GM19397 (cell line): ENCODE results near the gene TSC2.
A peak's percentile ranks its signal among the peaks of the same experiment; 100 is the strongest.

Source experiments
- ATAC-seq: cut with Tn5 transposase; IDR thresholded peaks from one replicate; pipeline ENCODE4 v1.9.1; 2021; ENCODE audit warnings: mild to moderate bottlenecking, moderate library complexity; ENCODE audit not compliant: unreplicated experiment

Gene TSC2

DNA sequence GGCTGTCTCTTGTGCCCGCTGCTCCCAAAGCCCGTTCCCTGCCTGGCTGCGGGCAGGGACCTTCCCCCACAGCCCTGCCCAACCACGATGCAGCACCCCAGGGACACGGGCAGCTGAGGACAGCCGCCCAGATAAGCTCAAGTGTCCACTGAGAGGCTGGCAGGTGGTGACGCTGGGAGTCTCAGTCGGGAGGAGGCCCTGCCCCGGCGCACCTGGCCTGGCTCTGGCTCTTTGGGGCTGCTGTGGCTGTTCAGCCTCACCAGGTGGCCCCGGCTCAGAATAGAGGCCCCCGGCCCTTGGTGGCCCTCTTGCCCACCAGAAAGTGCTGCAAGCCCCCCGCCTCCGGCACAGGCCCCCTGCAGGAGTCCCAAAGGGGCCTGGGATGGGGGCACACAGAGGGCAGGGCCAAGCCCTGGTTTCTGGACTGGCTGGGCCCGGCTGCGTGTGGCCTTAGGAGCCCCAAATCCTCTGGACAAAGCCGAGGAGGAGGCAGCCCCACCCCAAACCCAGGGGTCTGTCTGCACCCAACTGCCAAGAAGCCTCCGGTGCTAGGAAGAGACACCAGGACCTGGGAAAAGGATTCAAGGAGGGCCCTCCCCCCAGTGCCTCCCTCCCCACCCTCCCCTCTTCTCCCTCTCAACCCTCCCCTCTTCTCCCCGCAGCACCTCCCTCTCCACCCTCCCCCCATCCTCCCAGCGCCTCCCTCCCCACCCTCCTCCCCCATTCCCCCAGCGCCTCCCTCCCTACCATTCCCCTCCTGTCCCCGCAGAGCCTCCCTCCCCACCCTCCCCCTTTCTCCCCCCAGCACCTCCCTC lies 5.4 kb upstream of the TSC2 start:
- ATAC-seq: no peak

GRCh38 chr16:2042986-2043666 lies 4.7 kb upstream of the TSC2 start:
- no peak for ATAC-seq

GRCh38 chr16:2043667-2044451 lies 3.9 kb upstream of the TSC2 start:
- no peak for ATAC-seq

GRCh38 chr16:2044541-2044940 lies 3.2 kb upstream of the TSC2 start:
- ATAC-seq: no peak

- no peak for ATAC-seq
Observed at GRCh38 chr16:2045965-2046892, 1.6 kb upstream of the TSC2 start.

DNA sequence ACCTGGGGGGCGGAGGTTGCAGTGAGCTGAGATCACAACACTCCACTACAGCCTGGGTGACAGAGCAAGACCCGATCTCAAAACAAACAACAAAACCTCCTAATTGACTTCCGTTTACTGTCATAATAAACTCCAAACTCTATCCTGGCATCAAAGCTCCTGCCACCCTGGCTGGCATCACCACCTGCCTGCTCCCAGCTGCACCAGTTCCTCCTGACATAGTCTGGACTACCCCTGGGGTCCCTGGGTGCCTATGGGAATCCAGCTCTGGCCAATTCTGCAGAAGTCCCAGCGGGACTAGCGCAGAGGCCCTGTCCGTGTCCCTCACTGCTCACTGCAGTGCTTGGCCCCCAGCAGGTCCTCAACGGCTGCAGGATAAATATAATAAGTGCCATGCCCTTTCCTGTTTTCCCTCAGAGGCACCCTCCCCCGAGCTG lies 874 bp upstream of the TSC2 start:
- ATAC-seq: no peak

DNA sequence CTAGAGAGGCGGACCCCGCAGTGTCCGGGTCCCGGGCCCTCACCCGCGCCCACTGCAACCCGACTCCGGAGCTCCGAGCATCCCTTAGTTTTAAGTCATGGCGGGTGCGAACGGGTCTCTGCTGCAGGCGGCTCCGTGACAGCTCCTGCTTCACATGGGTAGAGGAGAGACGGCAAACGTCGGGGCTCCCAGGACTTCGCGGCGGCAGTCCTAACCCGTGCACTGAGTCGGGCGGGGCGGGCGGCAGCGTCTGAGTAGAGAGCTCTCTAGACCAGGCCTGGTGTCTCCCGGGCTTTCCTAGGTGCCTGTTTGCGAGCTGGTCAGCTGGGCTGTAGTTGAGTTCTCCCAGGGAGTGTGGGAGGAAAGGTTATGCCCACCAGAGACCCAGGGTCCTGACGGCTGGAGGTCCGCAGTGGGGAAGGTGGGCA lies 345 bp downstream of the TSC2 start:
- ATAC-seq: peak; percentile 4

DNA sequence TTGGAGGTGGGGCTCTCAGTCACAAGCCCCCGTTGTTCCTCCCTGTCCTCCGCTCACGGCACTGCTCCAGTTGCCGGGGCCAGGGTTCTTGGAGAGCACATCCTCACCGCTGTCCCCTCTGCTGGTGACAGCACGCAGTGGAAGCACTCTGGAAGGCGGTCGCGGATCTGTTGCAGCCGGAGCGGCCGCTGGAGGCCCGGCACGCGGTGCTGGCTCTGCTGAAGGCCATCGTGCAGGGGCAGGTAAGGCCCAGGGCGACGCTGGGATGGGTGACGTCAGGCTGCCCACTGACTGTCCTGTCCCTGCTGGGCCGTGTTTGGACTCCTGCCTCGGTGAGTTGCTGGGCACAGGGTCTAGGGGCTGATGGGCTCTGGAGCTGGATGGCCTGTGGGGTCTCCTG lies 5.4 kb downstream of the TSC2 start:
- no peak for ATAC-seq

DNA sequence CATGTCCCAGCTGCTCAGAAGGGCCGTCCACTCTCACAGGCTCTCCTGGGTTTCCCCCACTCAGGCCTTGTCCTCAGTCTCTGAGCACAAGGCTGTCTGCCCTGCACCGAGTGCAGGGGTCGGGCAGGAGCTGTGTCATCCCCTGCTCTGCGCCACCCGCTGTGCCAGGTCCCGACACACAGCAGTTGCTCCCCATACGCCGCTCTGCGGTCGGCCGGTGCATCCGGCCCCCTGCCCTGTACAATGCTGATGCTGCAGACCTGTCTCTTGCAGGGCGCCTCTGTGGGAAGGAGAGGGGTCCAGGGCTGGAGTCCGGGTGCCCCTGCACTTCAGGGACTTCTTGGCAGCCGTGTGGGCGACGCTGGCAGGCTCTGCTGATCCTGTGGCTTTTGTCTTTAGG lies 6.1 kb downstream of the TSC2 start:
- ATAC-seq: no peak

DNA sequence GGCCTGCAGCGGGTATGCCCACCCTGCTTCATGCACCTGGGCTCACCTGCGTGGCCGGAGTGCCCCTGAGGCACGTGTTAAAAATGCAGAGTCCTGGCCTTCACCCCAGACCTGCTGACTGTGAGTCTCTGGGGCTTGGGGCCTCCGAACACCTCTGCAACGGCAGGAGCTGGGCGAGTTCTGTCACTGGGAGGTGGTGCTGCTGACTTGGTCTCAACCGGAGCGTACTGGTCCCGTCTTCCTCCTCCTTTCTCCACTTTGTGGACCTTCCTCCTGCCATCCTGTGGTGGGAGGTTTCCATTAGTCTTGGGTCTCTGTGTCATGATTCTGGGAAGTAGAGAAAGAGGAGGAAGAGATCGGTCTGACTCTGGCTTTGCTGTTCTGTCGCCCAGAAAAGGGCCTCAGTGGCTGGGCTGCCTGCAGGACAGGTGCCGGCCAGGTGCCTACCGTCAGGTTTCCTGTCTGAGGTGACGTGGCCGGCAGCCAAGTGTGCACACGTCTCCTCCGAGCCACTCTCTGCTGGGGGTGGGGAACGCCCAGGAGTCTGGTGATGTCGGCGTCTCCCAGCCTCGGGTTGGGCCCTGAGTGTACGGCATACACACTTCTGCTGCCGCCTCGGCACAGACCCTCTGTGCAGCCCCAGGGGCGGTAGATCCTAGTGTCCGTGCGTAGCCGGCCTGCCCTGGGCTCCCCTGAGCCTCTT lies 6.9 kb downstream of the TSC2 start:
- ATAC-seq: no peak

DNA sequence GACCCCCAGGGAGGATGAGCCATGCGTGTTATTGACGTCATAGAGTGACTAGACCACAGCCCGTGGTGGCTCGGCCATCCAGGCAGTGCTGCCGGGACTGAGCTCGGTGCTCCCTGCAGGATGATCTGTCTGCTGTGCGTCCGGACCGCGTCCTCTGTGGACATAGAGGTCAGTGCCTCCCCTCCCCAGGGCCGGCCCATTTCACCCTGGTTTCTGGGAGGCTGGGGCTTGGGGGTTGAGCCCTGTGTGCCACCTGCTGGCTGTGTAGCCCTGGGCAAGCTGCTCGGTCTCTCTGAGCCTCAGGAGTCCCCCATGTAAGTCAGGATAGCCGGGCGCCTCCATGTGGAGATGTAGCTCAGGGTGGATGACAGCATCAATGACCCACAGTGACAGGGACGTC lies 8.3 kb downstream of the TSC2 start:
- no peak for ATAC-seq

DNA sequence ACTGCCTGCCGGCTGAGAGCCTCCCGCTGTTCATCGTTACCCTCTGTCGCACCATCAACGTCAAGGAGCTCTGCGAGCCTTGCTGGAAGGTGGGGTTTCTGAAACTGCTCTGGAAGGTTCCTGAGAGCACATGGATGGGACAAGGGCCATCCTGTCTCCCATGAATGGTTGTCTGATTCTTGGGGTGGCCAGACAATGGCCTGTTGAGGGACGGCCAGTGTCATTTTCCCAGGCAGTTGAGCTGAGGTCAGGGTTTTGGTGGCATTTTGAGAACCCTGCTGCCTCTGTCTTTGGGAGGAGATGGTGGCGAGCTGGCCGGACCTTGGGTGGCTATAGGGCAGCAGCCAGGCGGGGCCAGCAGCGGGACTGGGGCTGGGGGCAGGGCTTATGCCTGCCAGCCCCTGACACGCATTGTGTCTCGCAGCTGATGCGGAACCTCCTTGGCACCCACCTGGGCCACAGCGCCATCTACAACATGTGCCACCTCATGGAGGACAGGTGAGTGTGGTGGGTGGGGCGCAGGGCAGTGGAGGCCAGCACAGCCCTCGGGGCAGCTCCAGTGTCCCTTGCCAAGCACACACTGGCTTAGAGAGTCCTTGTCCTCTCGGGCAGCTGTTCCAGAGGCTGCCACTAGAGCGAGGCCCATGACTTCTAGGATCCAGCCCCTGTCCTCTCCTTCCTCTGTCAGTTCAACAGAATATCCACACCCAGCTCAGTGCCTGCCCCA lies 9.1 kb downstream of the TSC2 start:
- ATAC-seq: no peak

DNA sequence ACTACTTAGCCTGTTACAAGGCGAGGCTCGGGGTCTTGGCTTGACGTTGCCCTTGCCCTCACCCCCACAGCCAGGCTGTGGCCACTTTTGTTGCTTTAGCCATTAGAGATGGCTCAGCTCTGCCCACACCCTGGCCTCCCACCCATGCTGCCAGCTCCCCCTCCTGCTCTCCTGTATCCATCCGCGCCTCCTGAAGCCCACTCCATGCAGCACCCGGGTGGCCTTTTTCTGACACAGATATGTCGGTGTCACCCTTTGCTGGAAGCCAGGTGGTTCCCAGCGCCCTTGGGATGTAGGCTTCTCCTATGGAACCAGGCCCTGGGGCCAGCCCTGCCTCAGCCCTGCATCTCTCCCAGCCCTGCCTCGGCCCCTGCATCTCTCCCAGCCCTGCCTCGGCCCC lies 9.7 kb downstream of the TSC2 start:
- ATAC-seq: no peak

DNA sequence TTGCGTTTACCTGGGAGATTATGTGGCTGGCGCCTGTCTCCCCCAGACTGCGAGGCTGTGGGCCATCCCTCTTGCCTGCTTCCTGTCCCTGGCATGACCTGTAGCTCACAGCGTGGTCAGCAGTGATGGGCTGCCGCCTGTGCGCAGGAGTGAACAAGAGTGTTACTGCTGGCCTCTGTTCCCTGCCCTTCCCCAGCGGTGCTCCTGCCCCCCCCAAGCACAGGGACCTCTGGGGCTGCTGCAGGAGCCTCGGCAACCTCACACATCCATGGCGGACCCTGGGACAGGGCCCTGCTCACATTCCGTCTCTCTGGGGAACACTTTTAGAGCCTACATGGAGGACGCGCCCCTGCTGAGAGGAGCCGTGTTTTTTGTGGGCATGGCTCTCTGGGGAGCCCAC lies 10.6 kb downstream of the TSC2 start:
- no peak for ATAC-seq

DNA sequence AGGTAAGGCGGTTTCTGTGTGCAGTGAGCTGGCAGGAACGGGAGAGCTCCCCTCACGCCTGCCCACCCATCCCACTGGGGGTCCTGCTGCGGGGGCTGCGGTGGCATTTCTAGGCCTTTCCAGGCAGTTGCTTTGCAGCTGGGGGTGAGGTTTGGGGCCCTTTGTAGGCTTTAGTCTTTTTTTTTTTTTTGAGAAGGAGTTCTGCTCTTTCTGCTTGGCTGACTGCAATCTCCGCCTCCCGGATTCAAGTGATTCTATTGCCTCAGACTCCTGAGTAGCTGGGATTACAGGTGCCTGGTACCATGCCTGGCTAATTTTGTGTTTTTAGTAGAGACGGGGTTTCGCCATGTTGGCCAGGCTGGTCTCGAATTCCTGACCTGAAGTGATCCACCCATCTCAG lies 11.1 kb downstream of the TSC2 start:
- ATAC-seq: no peak

GRCh38 chr16:2060346-2060745 lies 12.6 kb downstream of the TSC2 start:
- no peak for ATAC-seq

DNA sequence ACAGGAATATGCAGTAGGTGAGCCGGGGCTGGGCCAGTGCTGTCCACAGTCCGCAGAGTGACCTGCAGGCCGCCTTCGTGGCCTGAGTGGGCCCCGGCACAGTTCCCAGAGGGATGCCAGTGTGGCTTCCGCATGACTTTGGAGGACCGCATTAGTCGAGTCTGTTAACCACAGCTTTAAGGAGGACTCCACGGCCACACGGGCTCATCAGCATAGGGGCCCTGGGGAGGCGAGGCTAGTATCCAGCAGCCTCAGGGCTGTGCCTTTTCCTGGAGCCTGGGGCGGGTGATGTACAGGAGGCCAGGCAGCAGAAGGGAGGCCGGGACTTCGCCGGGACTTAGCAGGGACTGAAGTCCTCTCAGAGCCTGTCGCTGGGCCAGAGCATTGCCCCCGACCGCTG lies 13.2 kb downstream of the TSC2 start:
- no peak for ATAC-seq

GRCh38 chr16:2061526-2061925 lies 13.7 kb downstream of the TSC2 start:
- no peak for ATAC-seq

DNA sequence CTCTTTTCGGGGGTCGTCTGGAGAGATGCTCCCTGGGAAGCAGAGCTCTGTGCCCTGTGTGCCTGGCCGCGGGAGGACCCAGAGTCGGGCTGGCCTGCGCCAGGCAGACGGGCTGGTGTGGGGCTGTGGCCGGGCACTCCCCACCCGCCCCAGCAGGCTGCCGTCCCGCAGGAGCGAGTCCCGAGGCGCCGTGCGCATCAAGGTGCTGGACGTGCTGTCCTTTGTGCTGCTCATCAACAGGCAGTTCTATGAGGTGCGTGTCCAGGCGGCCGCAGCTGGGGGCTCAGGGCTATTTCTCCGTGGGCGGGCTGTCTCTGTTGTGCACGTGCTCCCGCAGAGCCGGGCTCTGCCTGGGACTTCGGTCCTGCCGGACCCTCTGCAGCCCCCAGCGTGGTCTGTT lies 15.0 kb downstream of the TSC2 start:
- ATAC-seq: no peak
